A549 (cell line): Measurements from ENCODE around the gene CCDC183.

Experiments used
- CEBPB ChIP-seq, 2 experiments: fragments of >200 bp in 1 of 2; sonication (Bioruptor Twin) in 1 of 2; formaldehyde crosslinking in 1 of 2; IDR thresholded peaks; 2 replicates each; pipeline ENCODE4 v1.6.1; 2012 to 2016
- EHMT2 ChIP-seq: fragments of 200-600 bp; sonication (generic); IDR thresholded peaks from 2 replicates; pipeline ENCODE4 v1.6.1; 2016; ENCODE audit warnings: antibody characterized with exemption, low read depth, mild to moderate bottlenecking, moderate library complexity
- ESRRA ChIP-seq: fragments of 150-350 bp; IDR thresholded peaks from 2 replicates; pipeline ENCODE4 v1.6.1; 2014; ENCODE audit warnings: mild to moderate bottlenecking, low read length, borderline replicate concordance
- MAFK ChIP-seq: fragments of 450-650 bp; IDR thresholded peaks from 2 replicates; pipeline ENCODE4 v1.6.1; 2014; ENCODE audit not compliant: partially characterized antibody
- PHF8 ChIP-seq: fragments of 200-600 bp; sonication (generic); IDR thresholded peaks from 2 replicates; pipeline ENCODE4 v1.6.1; 2016; ENCODE audit warnings: low read depth, mild to moderate bottlenecking, antibody characterized with exemption, moderate library complexity, borderline replicate concordance
- POLR2A ChIP-seq: IDR thresholded peaks from 2 replicates; pipeline ENCODE4 v1.6.1; 2012; ENCODE audit warnings: mild to moderate bottlenecking, low read length
- RFX5 ChIP-seq: fragments of 450-650 bp; IDR thresholded peaks from 2 replicates; pipeline ENCODE4 v1.7.1; 2014; ENCODE audit warnings: antibody characterized with exemption, mild to moderate bottlenecking, moderate library complexity
- TF ChIP-seq, protein P1 (sequence below): fragments of >200 bp; sonication (Bioruptor Twin); formaldehyde crosslinking; IDR thresholded peaks from 3 replicates; pipeline ENCODE4 v1.5.1; 2016

DNA sequence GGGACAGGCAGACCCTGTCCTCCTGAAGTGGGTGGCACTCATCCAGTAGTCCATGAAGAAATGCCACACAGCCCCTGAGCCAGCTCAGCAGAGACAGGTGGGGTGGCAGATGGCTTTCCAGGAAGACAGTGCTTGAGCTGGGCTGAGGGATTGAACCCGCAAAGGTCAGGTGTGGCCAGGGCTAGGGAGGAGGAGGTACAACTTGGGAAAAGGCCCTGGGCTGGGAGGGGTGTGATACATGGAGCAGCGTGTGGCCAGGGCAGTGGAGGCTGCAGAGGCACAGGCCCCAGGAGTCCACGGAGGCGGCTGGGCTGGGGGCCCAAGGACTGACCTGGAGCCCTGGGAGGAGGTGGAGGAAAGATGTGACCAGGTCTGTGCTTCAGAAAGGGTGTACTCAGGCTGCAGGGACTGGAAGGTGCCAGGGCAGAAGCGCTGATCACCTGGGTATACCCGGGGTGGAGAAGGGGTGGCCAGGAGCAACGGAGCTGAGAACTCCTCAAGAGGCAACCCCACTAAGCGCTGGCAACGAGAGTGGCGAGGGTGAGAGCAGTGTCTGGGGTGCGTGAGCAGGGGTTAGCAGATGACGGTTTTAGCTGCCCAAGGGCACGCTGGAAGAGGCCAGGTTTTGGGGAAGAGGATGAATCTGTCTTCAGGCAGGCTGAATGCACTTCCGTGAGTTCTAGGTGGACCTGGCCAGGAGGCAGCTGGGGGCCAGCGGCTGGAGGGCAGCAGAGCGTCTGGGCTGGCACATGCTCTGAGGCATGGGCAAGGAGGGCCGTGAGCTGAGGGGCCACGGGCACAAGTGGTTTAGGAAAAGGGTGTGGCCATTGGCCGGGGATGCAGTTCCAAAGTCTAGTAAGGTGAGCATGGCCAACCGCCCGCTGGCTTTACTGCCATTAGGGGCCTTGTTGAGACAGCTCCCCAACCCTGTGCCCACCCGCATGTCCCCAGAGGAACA, 7.7 kb downstream of the CCDC183 start:
- TF ChIP-seq MAFK, result no peak
- TF ChIP-seq RFX5, result no peak
- TF ChIP-seq POLR2A, result no peak
- no peak for TF ChIP-seq EHMT2
- TF ChIP-seq CEBPB (IDR thresholded peaks at IDR 0.05), result no peak
- no peak for TF ChIP-seq PHF8
- TF ChIP-seq, protein P1, sequence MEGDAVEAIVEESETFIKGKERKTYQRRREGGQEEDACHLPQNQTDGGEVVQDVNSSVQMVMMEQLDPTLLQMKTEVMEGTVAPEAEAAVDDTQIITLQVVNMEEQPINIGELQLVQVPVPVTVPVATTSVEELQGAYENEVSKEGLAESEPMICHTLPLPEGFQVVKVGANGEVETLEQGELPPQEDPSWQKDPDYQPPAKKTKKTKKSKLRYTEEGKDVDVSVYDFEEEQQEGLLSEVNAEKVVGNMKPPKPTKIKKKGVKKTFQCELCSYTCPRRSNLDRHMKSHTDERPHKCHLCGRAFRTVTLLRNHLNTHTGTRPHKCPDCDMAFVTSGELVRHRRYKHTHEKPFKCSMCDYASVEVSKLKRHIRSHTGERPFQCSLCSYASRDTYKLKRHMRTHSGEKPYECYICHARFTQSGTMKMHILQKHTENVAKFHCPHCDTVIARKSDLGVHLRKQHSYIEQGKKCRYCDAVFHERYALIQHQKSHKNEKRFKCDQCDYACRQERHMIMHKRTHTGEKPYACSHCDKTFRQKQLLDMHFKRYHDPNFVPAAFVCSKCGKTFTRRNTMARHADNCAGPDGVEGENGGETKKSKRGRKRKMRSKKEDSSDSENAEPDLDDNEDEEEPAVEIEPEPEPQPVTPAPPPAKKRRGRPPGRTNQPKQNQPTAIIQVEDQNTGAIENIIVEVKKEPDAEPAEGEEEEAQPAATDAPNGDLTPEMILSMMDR, result no peak
- no peak for TF ChIP-seq ESRRA
